K562 (cell line): ENCODE results near the gene EPHA7. TPM values are rescaled to one million over a fixed set of nuclear protein-coding genes. Genes with fewer than 3 reads are reported as not detected.

Source experiments
- ATAC-seq: fragments of 200-7000 bp; cut with Tn5 transposase; 3 replicates; pipeline ENCODE4 v1.9.1; 2020; ENCODE audit warnings: moderate library complexity
- BruUV-seq: library from RNA; stranded (reverse); fragments of 400-500 nt; replicated peaks from 2 replicates; lab custom pipeline; 2021; lab: Mats Ljungman, UMichigan
- CTCF ChIA-PET: fragments of 300-600 bp; formaldehyde crosslinking; extraction: SDS; loops from one replicate; lab custom pipeline; 2021; ENCODE audit warnings: low intra/inter-chr PET ratio; lab: Yijun Ruan, JAX
- POLR2A ChIA-PET: fragments of 300-600, 350-650 bp; sonication (Branson Sonifier 250); formaldehyde crosslinking; extraction: SDS; loops from one replicate; lab custom pipeline; 2021; ENCODE audit warnings: antibody characterized with exemption, inconsistent platforms; lab: Yijun Ruan, JAX
- DNase-seq, 4 experiments: peaks; one replicate each; pipeline versions ENCODE4 v3.0.0 to v3.0.0-alpha.2; 2011 to 2018; ENCODE audit warnings: low spot score in 3 of 4, mixed read lengths in 3 of 4; ENCODE audit errors: extremely low read depth in 1 of 4
- FAIRE-seq: peaks from 2 replicates; lab custom pipeline; 2011; peaks lifted over from hg19 to GRCh38; lab: Jason Lieb, UNC
- H2AFZ ChIP-seq: 2 replicates; pipeline ENCODE4 v1.6.0; 2011; ENCODE audit warnings: low read depth, low read length, control low read depth, inconsistent platforms
- H3K27ac ChIP-seq: fragments of 200-600 bp; 3 replicates; pipeline ENCODE4 v1.8.0; 2011; ENCODE audit warnings: low read depth, mild to moderate bottlenecking, control low read depth, inconsistent platforms, low read length, moderate library complexity, mixed read lengths; ENCODE audit errors: extremely low read depth
- H3K27me3 ChIP-seq, 2 experiments: fragments of 300-600 bp in 1 of 2; 2 replicates in 1 of 2; 3 replicates in 1 of 2; pipeline versions ENCODE4 v1.6.0 to v1.8.0; 2011; ENCODE audit warnings: inconsistent platforms in 2 of 2, low read length in 2 of 2, mild to moderate bottlenecking in 1 of 2, mixed read lengths in 1 of 2, moderate library complexity in 1 of 2; ENCODE audit not compliant: control insufficient read depth in 2 of 2, insufficient read depth in 2 of 2
- H3K36me3 ChIP-seq: fragments of 300-600 bp; 3 replicates; pipeline ENCODE4 v1.8.0; 2011; ENCODE audit warnings: mild to moderate bottlenecking, low read length, inconsistent platforms; ENCODE audit not compliant: control insufficient read depth, insufficient read depth
- H3K4me1 ChIP-seq, 2 experiments: fragments of 200-600 bp in 1 of 2; replicated peaks in 1 of 2; 2 replicates in 1 of 2; 3 replicates in 1 of 2; pipeline versions ENCODE4 v1.5.1 to v1.8.0; 2011; ENCODE audit warnings: inconsistent platforms in 2 of 2, low read length in 2 of 2, mild to moderate bottlenecking in 1 of 2, mixed read lengths in 1 of 2, moderate library complexity in 1 of 2; ENCODE audit not compliant: control insufficient read depth in 2 of 2, insufficient read depth in 2 of 2
- H3K4me2 ChIP-seq: 2 replicates; pipeline ENCODE4 v1.6.1; 2011; ENCODE audit warnings: low read length, control low read depth, inconsistent platforms, mixed read lengths; ENCODE audit not compliant: insufficient read depth
- H3K4me3 ChIP-seq: fragments of 200-600 bp; sonication (generic), shearing (Covaris generic); 2 replicates; pipeline ENCODE4 v1.5.1; 2016; ENCODE audit warnings: control low read depth, inconsistent platforms
- H3K79me2 ChIP-seq: fragments of 200-600 bp; 3 replicates; pipeline ENCODE4 v1.8.0; 2011; ENCODE audit warnings: low read length, inconsistent platforms; ENCODE audit not compliant: control insufficient read depth, insufficient read depth
- H3K9ac ChIP-seq, 2 experiments: 2 replicates each; pipeline versions ENCODE4 v1.6.0 to v1.6.1; 2011; ENCODE audit warnings: low read depth in 2 of 2, low read length in 2 of 2, control low read depth in 1 of 2, inconsistent platforms in 1 of 2, mild to moderate bottlenecking in 1 of 2, mixed read lengths in 1 of 2; ENCODE audit not compliant: insufficient read depth in 1 of 2
- H3K9me1 ChIP-seq: one replicate; pipeline ENCODE4 v1.6.0; 2011; ENCODE audit warnings: inconsistent platforms, mild to moderate bottlenecking, low read length, moderate library complexity; ENCODE audit not compliant: control insufficient read depth, insufficient read depth
- H3K9me3 ChIP-seq: replicated peaks from 2 replicates; pipeline ENCODE4 v1.5.1; 2011; ENCODE audit warnings: low read depth, low read length, inconsistent platforms; ENCODE audit not compliant: control insufficient read depth, insufficient read depth
- H4K20me1 ChIP-seq: replicated peaks from 2 replicates; pipeline ENCODE4 v1.6.1; 2011; ENCODE audit warnings: low read length, inconsistent platforms, mixed read lengths; ENCODE audit not compliant: control insufficient read depth, insufficient read depth
- CHCHD3 ChIP-seq: fragments of 250-450 bp; sonication (Bioruptor Pico); IDR thresholded peaks from 2 replicates; pipeline ENCODE4 v2.1.2; 2022; ENCODE audit warnings: mild to moderate bottlenecking
- CHD4 ChIP-seq: fragments of 200-600 bp; sonication (generic); IDR thresholded peaks from 3 replicates; pipeline ENCODE4 v1.6.1; 2012; ENCODE audit warnings: low read depth, mild to moderate bottlenecking, mixed read lengths, low read length, inconsistent platforms; ENCODE audit not compliant: insufficient read depth, insufficient replicate concordance, poor library complexity, severe bottlenecking
- DEAF1 ChIP-seq: fragments of 450-650 bp; formaldehyde crosslinking; IDR thresholded peaks from 2 replicates; pipeline ENCODE4 v1.4.0; 2020; ENCODE audit warnings: mild to moderate bottlenecking, moderate library complexity
- FOXJ3 ChIP-seq: sonication (generic); formaldehyde crosslinking; IDR thresholded peaks from 2 replicates; pipeline ENCODE4 v1.4.0; 2020; ENCODE audit warnings: mild to moderate bottlenecking, missing genetic modification reagents
- MTA3 ChIP-seq: fragments of 450-650 bp; formaldehyde crosslinking; IDR thresholded peaks from 2 replicates; pipeline ENCODE4 v1.6.1; 2017; ENCODE audit warnings: mild to moderate bottlenecking, borderline replicate concordance
- MYBL2 ChIP-seq, 2 experiments: fragments of 450-650 bp in 1 of 2; sonication (generic) in 1 of 2; formaldehyde crosslinking in 1 of 2; IDR thresholded peaks; 2 replicates each; pipeline versions ENCODE4 v1.6.1 to v1.8.1; 2017 to 2022; ENCODE audit warnings: borderline replicate concordance in 1 of 2, inconsistent platforms in 1 of 2, low read depth in 1 of 2, mild to moderate bottlenecking in 1 of 2, missing genetic modification reagents in 1 of 2, moderate library complexity in 1 of 2
- REST ChIP-seq, 2 experiments: fragments of 450-650 bp; formaldehyde crosslinking in 1 of 2; IDR thresholded peaks; 2 replicates each; pipeline versions ENCODE4 v1.4.0 to v1.6.1; 2014 to 2020; ENCODE audit warnings: mild to moderate bottlenecking in 2 of 2, borderline replicate concordance in 1 of 2, low read depth in 1 of 2
- SRSF1 ChIP-seq: fragments of 200-400 bp; formaldehyde crosslinking; IDR thresholded peaks from 2 replicates; pipeline ENCODE4 v1.6.1; 2017; ENCODE audit warnings: mild to moderate bottlenecking, low read depth, low read length, moderate library complexity
- U2AF2 ChIP-seq: fragments of 200-400 bp; formaldehyde crosslinking; optimal IDR thresholded peaks from 2 replicates; pipeline ENCODE3; 2017; ENCODE audit warnings: low read depth, mild to moderate bottlenecking, low read length
- WGBS: fragments of 100-300 bp; shearing (Covaris generic); methylation state at CpG from one replicate; pipeline ENCODE4 v1.1.6; 2016; ENCODE audit warnings: low coverage, mixed read lengths; ENCODE audit not compliant: insufficient coverage; ENCODE audit errors: missing lambda C conversion rate; 5-methylcytosine and 5-hydroxymethylcytosine counted together
- in situ Hi-C: fragments of 300-500 bp; cut with MboI; formaldehyde crosslinking; loops from 4 replicates; pipeline ENCODE4 v1.15.0; 2018; ENCODE audit warnings: inconsistent platforms, mixed read lengths
- intact Hi-C: fragments of 100-400 bp; cut with micrococcal nuclease; formaldehyde crosslinking; loops from 2 replicates; pipeline ENCODE4 v1.14.2; 2022
- polyA plus RNA-seq, 8 experiments: library from polyadenylated mRNA; depleted of rRNA in 4 of 8; stranded (reverse) in 5 of 8; unstranded in 3 of 8; fragments of >200 nt; fragmentation: Nextera tagmentation in 2 of 8; fragmentation: Illumina TruSeq in 1 of 8; extraction: Ambion mirVana in 2 of 8; extraction: Trizol in 1 of 8; gene quantifications; 2 replicates each; pipeline versions ENCODE4 v1.2.1 to v1.2.3, GENCODE V29; 2011 to 2014; ENCODE audit warnings: inconsistent platforms in 1 of 8, missing spikeins in 1 of 8
- total RNA-seq, 7 experiments: library from RNA; depleted of rRNA in 6 of 7; stranded (reverse); fragments of >200 nt in 6 of 7; fragmentation: Illumina TruSeq in 2 of 7; extraction: Trizol in 2 of 7; gene quantifications; 2 replicates each; pipeline versions ENCODE4 v1.2.1 to v1.2.3, GENCODE V29; 2011 to 2021; ENCODE audit warnings: low replicate concordance in 1 of 7

Gene EPHA7
- total and polyA plus RNA-seq, 9 of the 15 experiments (the other 6 are each of a cell fraction or from before 2014, with no cell fraction given): not detected

GRCh38 chr6:93344333-93344835 lies 75.0 kb downstream of the EPHA7 start:
- CTCF ChIA-PET: no interaction called here
- H3K9ac ChIP-seq: no peak overlapping the region
- FAIRE-seq (no peak), ATAC-seq (no peak), DNase-seq (no peak)
- no peak overlapping the region for H2AFZ ChIP-seq
- POLR2A ChIA-PET: no interaction called here
- H3K9me1 ChIP-seq: no peaks in the 10 kb centered on the region
- BruUV-seq: no TSS peak
- H3K27ac ChIP-seq: no peak overlapping the region
- H3K4me1 ChIP-seq: no peaks in the 10 kb centered on the region
- no peak overlapping the region for H3K4me2 ChIP-seq
- in situ Hi-C loops: no loop called here
- 0 out of 2 replicates have a peak, but pooled peaks cover 2% of the 10 kb centered on the region for H3K9me3 ChIP-seq
- no peak overlapping the region for H3K4me3 ChIP-seq
- H3K27me3 ChIP-seq: no peaks in the 10 kb centered on the region
- no peaks in the 10 kb centered on the region for H3K36me3 ChIP-seq
- H4K20me1 ChIP-seq: no peaks in the 10 kb centered on the region
- intact Hi-C loops: no loop called here
- WGBS: 0% methylated on average over 1 of the region's 1 CpG
- no peaks in the 10 kb centered on the region for H3K79me2 ChIP-seq
- TF ChIP-seq FOXJ3 (CRISPR knock-in tag) (no peak), U2AF2 (no peak), MTA3 (no peak), CHD4 (no peak), SRSF1 (no peak), MYBL2 (IDR thresholded peaks at IDR 0.05; ENCODE audit: low read depth) (no peak), MYBL2 (CRISPR knock-in tag; IDR thresholded peaks at IDR 0.05; ENCODE audit: borderline replicate concordance) (no peak), CHCHD3 (no peak), REST (IDR thresholded peaks at IDR 0.05; ENCODE audit: borderline replicate concordance) (no peak), REST (CRISPR knock-in tag; IDR thresholded peaks at IDR 0.05; ENCODE audit: low read depth) (no peak), DEAF1 (CRISPR knock-in tag) (no peak)
